ENCODE measurements around the gene SACM1L.

GRCh38 chr3:45751537-45752242 is 62.5 kb downstream of the SACM1L start:
- TF ChIP-seq TAF1 (CRISPR knock-in tag; IDR thresholded peaks at IDR 0.05) (no peak), POLR2A (IDR thresholded peaks at IDR 0.05; ENCODE audit: insufficient read depth in 1 of 2, low read depth in 2 of 2, low read length in 2 of 2) (no peak), EZH2 (conservative IDR thresholded peaks at IDR 0.05; ENCODE audit: low read depth, low read length) (no peak), RFXAP (CRISPR knock-in tag; IDR thresholded peaks at IDR 0.05; ENCODE audit: borderline replicate concordance) (no peak), CTCF (CRISPR knock-in tag; IDR thresholded peaks at IDR 0.05) (no peak), MYNN (CRISPR knock-in tag; IDR thresholded peaks at IDR 0.05; ENCODE audit: low read depth) (no peak), KDM1A (CRISPR knock-in tag; IDR thresholded peaks at IDR 0.05) (no peak), DPF2 (CRISPR knock-in tag; IDR thresholded peaks at IDR 0.05; ENCODE audit: borderline replicate concordance, low read depth) (no peak), ZNF510 (CRISPR knock-in tag; IDR thresholded peaks at IDR 0.05; ENCODE audit: low read depth) (no peak), BRCA1 (CRISPR knock-in tag; IDR thresholded peaks at IDR 0.05) (no peak)
